Neuron (in vitro differentiated cells): ENCODE results near the gene GABRB2.

Source experiments
- H2AFZ ChIP-seq: one replicate; pipeline ENCODE4 v1.6.1; 2013; ENCODE audit warnings: low read depth, mild to moderate bottlenecking, inconsistent platforms, low read length, moderate library complexity
- H3K27me3 ChIP-seq: one replicate; pipeline ENCODE4 v1.6.1; 2013; ENCODE audit warnings: low read length; ENCODE audit not compliant: insufficient read depth
- H3K36me3 ChIP-seq: one replicate; pipeline ENCODE4 v1.6.1; 2013; ENCODE audit warnings: low read length; ENCODE audit not compliant: insufficient read depth
- H3K4me1 ChIP-seq: one replicate; pipeline ENCODE4 v1.6.1; 2013; ENCODE audit warnings: low read length; ENCODE audit not compliant: insufficient read depth
- H3K4me3 ChIP-seq: 2 replicates; pipeline ENCODE4 v1.5.1; 2013; ENCODE audit warnings: mild to moderate bottlenecking, low read length, moderate library complexity
- H3K9me3 ChIP-seq: one replicate; pipeline ENCODE4 v1.6.1; 2013; ENCODE audit warnings: low read length

Gene GABRB2

DNA sequence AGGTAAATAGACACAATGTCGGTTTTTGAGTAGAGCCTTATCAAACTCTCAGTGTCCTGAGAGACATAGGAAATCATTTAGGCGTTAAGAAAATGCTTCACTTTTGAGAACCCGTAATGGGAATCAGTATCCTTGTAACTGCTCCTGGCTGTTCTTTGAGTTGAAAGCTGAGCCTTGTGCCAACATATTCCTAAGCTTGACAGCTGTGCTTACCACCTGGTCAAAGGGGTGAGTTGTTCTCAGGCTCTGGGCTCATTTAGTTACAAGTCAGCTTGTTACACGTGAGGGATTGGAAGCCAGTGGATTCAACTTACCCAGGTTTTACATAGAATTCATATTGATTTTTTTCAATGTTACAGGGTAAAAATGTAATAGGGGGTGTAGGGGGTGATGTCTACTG is 145.9 kb downstream of the GABRB2 start:
- Histone ChIP-seq H3K4me3 (no peak overlapping the region), H3K27me3 (peaks cover 7% of the 10 kb centered on the region), H2AFZ (no peak overlapping the region), H3K4me1 (no peaks in the 10 kb centered on the region), H3K9me3 (no peaks in the 10 kb centered on the region), H3K36me3 (no peaks in the 10 kb centered on the region)

DNA sequence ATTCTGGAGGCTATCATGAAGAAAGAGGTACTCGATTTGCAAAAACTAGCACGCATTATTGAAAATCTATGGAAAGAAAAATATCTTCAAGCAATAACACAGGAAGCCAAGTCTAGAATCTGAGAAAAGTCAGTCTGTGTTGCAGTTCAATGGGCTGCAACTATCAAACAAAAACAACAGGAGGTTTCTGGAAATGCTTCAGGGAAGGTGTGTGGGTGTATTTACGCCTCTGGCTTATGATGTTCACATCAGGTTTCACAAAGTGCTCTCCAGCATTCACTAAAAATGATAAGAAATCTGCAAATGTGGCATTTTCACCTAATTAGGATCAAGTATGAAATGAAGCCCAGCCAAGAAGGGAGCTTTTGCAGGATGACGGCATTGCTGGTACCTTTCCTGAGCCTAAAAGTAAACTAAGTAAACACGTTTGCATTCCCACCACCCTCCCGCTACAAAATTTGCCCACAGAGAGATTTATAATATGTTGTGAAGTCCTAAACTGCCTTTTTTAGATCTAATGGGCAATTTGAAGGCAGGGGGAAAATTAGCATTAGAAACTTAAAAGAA is 146.4 kb downstream of the GABRB2 start:
- no peaks in the 10 kb centered on the region for H3K9me3 ChIP-seq
- no peaks in the 10 kb centered on the region for H3K36me3 ChIP-seq
- H3K4me1 ChIP-seq, result no peaks in the 10 kb centered on the region
- no peak overlapping the region for H3K4me3 ChIP-seq
- no peak overlapping the region for H2AFZ ChIP-seq
- H3K27me3 ChIP-seq, result peaks cover 7% of the 10 kb centered on the region

DNA sequence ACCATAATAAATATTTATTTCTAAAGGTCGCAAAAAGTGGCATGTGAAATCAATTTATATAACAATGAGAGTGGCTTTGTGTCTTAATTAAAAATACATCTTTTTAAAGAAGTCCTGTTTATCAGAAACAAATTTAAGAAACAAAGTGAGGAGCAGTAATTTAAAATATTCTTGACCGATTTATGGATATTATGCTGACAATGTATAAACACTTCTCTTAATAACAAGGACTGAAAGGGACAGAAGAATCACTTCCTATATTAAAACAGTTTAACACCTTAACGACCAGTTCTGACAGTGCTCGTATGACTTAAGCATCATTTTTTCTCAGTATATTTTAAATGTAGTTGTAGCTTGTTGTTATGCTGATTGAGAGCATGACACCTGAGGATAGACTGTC is 149.1 kb downstream of the GABRB2 start:
- no peaks in the 10 kb centered on the region for H3K4me1 ChIP-seq

DNA sequence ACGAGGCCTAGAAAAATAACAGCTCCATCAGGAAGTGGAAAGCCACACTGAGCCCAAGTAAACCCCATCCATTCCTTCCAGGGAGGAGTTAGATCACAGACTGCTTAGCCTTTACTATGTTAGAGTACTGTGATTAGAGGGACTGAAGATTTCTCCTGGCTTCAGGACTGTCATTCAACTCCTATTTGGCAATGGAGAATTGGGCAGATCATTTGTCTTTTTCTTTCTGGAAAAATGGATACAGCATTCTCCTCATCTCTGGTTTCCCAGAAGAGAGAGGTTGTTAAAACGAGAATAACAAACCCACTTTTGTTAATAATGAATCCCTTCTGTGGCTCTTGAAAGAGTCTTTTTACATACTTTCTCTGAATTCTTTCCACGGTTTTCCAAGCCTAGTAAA is 150.4 kb downstream of the GABRB2 start:
- H3K27me3 ChIP-seq, result peaks cover 3% of the 10 kb centered on the region
- H3K36me3 ChIP-seq, result no peaks in the 10 kb centered on the region
- no peaks in the 10 kb centered on the region for H3K9me3 ChIP-seq
- H3K4me3 ChIP-seq, result no peak overlapping the region
- no peak overlapping the region for H2AFZ ChIP-seq
- H3K4me1 ChIP-seq, result no peaks in the 10 kb centered on the region

More for the DNA sequence above, 149.1 kb downstream of the GABRB2 start:
- Histone ChIP-seq H3K9me3 (no peaks in the 10 kb centered on the region), H3K4me3 (no peak overlapping the region), H3K27me3 (peaks cover 3% of the 10 kb centered on the region), H2AFZ (no peak overlapping the region), H3K36me3 (no peaks in the 10 kb centered on the region)

DNA sequence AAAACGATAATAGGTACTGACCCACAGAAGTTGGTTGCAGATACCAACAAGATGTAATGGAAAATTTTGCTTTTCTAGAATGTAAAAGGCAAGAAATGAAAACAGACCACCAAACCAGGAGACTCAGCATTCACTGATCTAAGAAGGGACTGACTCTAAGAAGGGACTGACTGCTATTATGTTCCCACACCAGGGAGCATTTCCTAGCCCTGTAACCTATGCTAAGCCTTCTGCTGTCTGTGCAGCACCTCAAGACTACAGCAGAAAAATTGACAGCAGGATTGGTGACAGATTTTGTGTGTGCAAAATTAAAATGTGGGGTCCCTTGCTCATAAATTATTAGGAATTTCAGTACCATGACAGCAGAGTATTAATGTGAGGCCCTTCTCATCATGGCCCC is 154.8 kb downstream of the GABRB2 start:
- no peaks in the 10 kb centered on the region for H3K36me3 ChIP-seq
- no peak overlapping the region for H2AFZ ChIP-seq
- H3K4me1 ChIP-seq, result no peaks in the 10 kb centered on the region
- no peak overlapping the region for H3K4me3 ChIP-seq
- no peaks in the 10 kb centered on the region for H3K9me3 ChIP-seq
- no peaks in the 10 kb centered on the region for H3K27me3 ChIP-seq

DNA sequence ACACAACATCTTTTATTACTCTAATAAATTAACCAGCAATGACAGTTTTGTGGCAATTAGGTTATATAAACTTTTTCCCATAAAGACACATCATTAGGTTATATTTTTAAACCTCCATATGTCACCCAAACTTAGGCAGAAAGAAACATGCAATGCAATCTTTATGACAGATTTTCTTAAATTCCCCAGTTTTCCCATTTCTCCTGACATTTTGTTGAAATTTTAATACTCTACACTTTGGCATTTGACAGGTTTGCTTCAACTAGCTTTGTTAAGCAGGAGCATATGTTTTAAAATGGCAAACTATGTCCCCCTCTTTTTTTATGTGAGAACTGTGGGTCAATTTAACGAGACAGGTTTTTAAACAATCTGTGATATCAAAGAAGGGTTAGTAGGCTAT is 155.5 kb downstream of the GABRB2 start:
- Histone ChIP-seq H2AFZ (no peak overlapping the region), H3K4me1 (no peaks in the 10 kb centered on the region), H3K9me3 (no peaks in the 10 kb centered on the region), H3K36me3 (no peaks in the 10 kb centered on the region), H3K27me3 (no peaks in the 10 kb centered on the region), H3K4me3 (no peak overlapping the region)

DNA sequence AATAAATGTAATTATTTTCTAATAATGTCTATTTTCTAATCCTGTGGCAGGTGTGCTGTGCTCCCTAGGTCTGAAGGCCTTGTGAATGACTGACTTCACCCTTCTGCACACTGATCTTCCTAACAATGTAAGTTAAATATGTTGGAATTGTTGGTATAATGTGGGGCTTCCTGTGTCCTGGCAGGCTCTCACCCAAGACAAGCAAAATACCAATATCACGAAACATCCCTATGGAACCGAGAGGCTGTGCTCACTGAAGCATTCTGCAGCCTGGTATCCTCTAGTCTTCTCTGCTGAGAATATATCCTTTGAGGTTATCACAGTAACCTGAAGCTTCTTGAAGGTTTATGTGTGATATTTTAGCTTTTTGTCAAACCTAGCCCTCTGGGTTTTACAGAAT is 159.4 kb downstream of the GABRB2 start:
- Histone ChIP-seq H3K36me3 (no peaks in the 10 kb centered on the region), H3K27me3 (no peaks in the 10 kb centered on the region), H2AFZ (no peak overlapping the region), H3K4me1 (no peaks in the 10 kb centered on the region), H3K9me3 (no peaks in the 10 kb centered on the region), H3K4me3 (no peak overlapping the region)

DNA sequence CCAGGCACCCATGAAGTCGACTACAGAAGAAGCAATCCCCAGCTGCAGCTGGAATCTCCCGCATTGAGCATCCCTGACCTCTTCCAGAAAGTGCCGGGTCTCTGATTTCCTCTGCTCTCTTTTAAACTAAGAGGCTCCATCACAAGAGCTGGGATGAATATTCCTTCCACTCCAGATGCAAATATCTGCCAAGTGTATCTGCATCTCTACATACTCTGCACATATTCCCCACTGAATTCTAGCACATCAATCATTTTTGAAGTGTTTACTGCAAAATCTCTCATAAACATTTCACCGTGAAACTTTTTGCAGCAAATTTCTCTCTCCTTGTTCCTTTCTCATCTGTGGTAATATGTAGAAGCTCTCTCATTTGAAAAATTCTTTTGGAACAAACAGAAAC is 161.5 kb downstream of the GABRB2 start:
- H2AFZ ChIP-seq, result no peak overlapping the region
- no peaks in the 10 kb centered on the region for H3K36me3 ChIP-seq
- no peak overlapping the region for H3K4me3 ChIP-seq

DNA sequence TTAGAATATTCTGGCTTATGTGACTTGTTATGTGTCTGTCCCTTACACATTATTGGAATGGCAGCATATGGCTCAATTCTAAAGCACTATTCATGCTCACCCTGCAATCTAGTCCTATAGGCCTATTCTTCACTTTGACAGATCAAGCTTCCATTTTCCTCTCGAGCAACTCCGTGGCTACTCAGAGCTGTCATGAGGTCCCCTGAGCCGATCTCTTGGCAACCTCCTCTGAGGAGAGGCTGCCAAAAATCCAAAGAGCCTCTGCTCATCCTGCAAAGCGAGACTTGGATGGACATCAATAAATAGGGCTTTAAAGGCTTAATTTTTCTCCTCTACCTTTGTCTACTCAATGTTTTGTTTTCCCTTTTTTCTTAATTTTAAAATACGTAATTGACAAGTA is 163.8 kb downstream of the GABRB2 start:
- no peaks in the 10 kb centered on the region for H3K27me3 ChIP-seq
- H3K9me3 ChIP-seq, result no peaks in the 10 kb centered on the region
- no peak overlapping the region for H3K4me3 ChIP-seq
- no peak overlapping the region for H2AFZ ChIP-seq
- no peaks in the 10 kb centered on the region for H3K4me1 ChIP-seq
- no peaks in the 10 kb centered on the region for H3K36me3 ChIP-seq

More for the DNA sequence above, 161.5 kb downstream of the GABRB2 start:
- no peaks in the 10 kb centered on the region for H3K4me1 ChIP-seq
- no peaks in the 10 kb centered on the region for H3K9me3 ChIP-seq
- no peaks in the 10 kb centered on the region for H3K27me3 ChIP-seq

DNA sequence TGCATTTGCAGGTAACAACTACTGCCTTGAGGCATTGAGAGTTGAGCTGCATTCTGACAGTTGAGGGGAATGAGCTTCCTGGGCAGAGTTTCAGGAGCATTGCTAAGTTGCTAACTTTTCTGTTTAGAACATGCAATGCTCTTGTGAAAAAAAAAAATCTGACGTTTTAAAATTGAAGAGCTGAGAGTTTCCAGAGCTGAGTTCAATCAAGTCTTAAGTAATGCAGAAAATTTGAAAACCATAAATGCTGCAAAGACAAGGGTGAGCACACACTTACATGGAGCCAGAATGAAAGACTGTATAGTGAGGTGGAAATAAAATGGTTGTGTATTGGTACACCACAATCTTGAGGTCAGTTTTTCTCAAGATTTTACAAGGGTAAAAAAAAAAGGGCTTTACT is 166.0 kb downstream of the GABRB2 start:
- Histone ChIP-seq H3K4me3 (no peak overlapping the region), H3K36me3 (no peaks in the 10 kb centered on the region)

DNA sequence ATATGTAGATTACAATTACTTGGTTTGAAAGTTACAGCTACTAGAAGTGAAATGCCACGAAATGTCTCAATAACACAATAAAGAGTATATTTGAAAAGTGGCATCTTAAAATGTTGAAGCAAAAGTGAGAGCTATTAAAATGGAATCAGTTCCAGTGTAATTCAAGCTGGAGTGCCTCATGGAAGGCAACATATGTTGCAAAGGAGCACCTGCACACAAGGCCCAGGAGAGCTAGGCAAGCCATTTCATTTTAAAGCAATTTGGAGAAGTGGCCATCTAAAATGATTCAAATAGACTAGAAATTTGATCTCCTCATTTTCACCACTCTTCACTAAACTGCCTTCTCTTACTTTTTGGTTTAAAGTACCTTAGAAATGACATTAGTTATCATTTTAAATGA is 167.8 kb downstream of the GABRB2 start:
- Histone ChIP-seq H2AFZ (no peak overlapping the region), H3K4me1 (no peaks in the 10 kb centered on the region), H3K9me3 (no peaks in the 10 kb centered on the region), H3K27me3 (no peaks in the 10 kb centered on the region), H3K36me3 (no peaks in the 10 kb centered on the region), H3K4me3 (no peak overlapping the region)

More for the DNA sequence above, 166.0 kb downstream of the GABRB2 start:
- Histone ChIP-seq H3K27me3 (no peaks in the 10 kb centered on the region), H3K4me1 (no peaks in the 10 kb centered on the region), H3K9me3 (no peaks in the 10 kb centered on the region), H2AFZ (no peak overlapping the region)

DNA sequence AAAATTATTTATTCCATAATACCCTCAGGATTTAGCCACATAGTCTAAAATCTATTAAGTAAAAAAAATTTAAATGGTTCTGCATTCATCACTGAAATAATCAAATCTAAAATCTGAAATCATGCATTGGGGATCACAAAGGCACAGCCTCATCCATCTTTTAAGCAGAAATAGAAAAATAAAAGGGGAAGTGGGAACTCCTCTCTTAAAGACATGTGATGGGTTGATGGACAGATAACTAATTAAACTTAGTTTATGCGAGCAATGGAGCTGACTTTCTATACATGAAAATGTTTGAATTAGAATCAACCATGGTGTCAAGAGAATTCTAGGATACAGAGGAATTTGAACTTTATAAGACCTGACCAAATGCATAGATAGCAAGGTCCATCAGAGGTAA is 170.5 kb downstream of the GABRB2 start:
- no peak overlapping the region for H2AFZ ChIP-seq
- H3K4me3 ChIP-seq, result no peak overlapping the region
- peaks cover 15% of the 10 kb centered on the region for H3K4me1 ChIP-seq
- no peaks in the 10 kb centered on the region for H3K9me3 ChIP-seq
- H3K27me3 ChIP-seq, result no peaks in the 10 kb centered on the region
- no peaks in the 10 kb centered on the region for H3K36me3 ChIP-seq

DNA sequence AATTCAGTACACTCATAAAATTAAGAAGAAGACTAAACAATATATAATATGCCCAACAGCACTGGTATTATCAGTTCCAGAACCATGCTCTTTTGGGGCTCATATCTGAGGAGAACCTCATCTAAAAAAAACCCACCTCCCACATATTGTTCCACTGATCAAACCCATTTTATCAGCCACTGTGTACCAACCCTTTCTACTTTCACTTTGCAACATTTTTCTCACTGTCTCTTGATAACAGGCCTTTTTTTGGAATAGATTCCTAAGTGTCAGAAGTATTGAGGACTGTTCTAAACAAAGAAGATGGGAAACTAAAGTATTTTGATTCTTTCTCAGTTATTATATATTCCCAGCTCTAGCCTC is 173.2 kb downstream of the GABRB2 start:
- Histone ChIP-seq H2AFZ (no peak overlapping the region), H3K9me3 (no peaks in the 10 kb centered on the region)

DNA sequence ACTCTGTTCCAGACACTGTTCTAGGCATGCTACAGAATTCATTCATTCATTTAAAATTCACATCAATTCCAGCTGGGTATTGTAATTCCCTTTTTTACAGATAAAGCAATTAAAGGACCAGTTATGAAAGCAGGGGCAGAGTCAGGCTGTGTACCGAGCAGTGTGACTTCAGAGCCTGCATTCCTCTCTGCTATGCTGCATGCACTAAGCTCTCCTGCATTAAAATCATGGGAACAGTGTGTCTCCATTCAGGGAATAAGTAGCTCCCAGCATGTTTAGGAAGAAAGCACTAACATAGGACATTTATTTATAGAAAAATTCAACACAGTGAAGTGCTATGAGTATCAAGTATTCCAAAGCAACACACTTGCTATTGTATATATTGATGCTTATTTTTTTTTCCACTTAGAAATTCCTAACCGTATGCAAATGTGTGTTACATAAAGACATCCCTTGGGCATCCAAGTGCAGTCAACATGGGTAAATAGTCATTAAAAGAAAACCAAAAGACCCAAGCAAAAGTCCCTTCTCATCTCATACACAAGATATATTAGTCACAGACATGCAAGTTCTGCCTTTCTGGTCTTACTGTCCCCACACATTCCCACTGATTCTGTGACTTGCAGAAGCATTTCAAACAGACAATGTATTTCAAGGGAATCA is 173.7 kb downstream of the GABRB2 start:
- Histone ChIP-seq H2AFZ (no peak overlapping the region), H3K4me3 (no peak overlapping the region), H3K36me3 (no peaks in the 10 kb centered on the region), H3K9me3 (no peaks in the 10 kb centered on the region), H3K4me1 (peaks cover 44% of the 10 kb centered on the region), H3K27me3 (no peaks in the 10 kb centered on the region)

More for the DNA sequence above, 173.2 kb downstream of the GABRB2 start:
- Histone ChIP-seq H3K36me3 (no peaks in the 10 kb centered on the region), H3K4me1 (peaks cover 40% of the 10 kb centered on the region), H3K27me3 (no peaks in the 10 kb centered on the region), H3K4me3 (no peak overlapping the region)
